ENCODE results near the gene GRK5.

The GRK5 gene

DNA sequence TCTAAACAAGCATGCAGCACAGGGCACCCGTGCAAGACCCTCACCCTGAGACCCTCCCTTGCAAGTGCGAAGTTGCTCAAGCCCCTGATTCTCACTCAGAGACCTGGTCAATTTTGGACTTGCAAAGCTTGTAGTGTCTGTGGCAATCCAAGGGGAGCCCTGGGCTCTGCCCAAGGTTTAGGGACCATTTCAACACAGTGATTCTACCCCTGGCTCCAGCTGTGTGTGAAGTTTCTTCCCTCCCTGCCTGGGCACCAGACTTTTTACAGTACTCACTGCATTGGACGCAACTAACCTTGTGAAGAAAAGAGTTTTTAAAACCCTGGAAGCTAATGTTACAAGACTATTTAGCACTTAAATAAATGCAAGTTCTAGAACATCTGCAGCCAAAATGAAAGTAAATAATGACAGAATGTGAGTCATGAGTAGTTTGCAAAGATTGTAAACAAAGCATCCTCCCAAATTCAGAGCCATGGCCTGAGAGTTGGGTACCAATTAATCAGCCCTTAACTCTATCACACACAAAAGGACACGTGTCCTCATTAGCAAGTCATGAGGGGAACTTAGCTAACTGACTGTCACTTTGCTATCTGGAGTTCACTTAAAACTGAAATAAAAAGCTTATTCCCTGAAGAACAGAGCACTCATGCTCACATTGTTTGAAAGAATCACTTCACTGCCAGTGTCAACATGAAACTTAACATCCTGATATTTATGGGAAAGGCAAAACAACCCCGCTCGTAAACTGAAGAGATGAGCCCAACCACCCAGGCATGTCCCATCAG, 287.1 kb downstream of the GRK5 start:
- H3K27me3 ChIP-seq (ENCODE audit: control insufficient read depth, insufficient read depth, low read length) = peaks cover 12% of the 10 kb centered on the region
- H3K9me3 ChIP-seq (ENCODE audit: control insufficient read depth, low read depth, low read length) = no peaks in the 10 kb centered on the region
- no peaks in the 10 kb centered on the region for H3K36me3 ChIP-seq (ENCODE audit: control insufficient read depth, low read depth, low read length)
- H3K9ac ChIP-seq (ENCODE audit: low read length) = no peak overlapping the region
- H3K27ac ChIP-seq (ENCODE audit: low read length) = no peak overlapping the region
- H3K4me1 ChIP-seq (ENCODE audit: control insufficient read depth, low read depth, low read length) = peaks cover 3% of the 10 kb centered on the region
- H3K4me3 ChIP-seq (ENCODE audit: low read length) = no peak overlapping the region

DNA sequence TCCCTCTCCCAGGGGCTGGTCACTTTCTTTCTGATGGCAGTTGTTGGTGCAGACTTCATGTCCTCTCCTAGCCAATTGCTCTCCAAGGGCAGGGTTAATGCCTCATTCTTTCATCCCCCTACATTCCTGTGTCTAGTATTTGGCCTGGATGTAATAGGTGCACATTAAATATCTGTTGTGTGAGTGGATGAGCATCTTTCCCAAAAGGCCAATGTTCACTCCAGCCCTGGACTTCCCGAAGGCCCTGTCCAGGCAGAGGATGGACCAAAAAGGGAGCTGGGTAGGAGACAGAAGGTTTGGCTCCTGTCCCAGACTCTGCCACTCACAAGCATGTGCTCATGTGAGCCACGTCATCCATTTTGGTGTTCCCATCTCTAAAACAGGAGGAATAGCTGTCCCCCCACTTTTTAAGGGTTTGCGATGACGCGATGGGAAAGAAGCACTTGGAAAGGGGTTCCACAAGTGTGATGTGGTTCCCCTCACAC, 287.7 kb downstream of the GRK5 start:
- Histone ChIP-seq H3K27me3 (ENCODE audit: control insufficient read depth, insufficient read depth, low read length) (peaks cover 12% of the 10 kb centered on the region), H3K4me3 (ENCODE audit: low read length) (no peak overlapping the region), H3K4me1 (ENCODE audit: control insufficient read depth, low read depth, low read length) (peaks cover 3% of the 10 kb centered on the region), H3K36me3 (ENCODE audit: control insufficient read depth, low read depth, low read length) (no peaks in the 10 kb centered on the region), H3K9me3 (ENCODE audit: control insufficient read depth, low read depth, low read length) (no peaks in the 10 kb centered on the region), H3K9ac (ENCODE audit: low read length) (no peak overlapping the region), H3K27ac (ENCODE audit: low read length) (no peak overlapping the region)

DNA sequence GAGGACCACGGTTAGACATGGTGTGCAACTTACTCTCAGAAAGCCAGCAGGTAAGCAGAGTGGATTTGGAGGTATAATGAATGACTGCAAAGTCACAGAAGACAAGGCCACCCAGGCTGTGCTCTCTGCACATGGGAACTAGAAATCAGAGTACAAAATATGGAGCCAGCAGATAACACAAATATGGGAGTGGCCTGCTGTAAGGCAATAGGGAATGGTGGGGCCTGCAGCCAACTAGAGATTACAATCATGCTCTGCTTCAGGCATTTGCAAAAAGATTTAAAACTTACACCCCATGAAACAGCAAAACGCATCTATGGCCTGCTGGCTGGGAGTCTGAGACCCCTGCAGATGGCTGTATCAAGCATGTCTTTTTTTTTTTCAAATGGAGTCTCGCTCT, 288.2 kb downstream of the GRK5 start:
- Histone ChIP-seq H3K36me3 (ENCODE audit: control insufficient read depth, low read depth, low read length) (no peaks in the 10 kb centered on the region), H3K27ac (ENCODE audit: low read length) (no peak overlapping the region)

DNA sequence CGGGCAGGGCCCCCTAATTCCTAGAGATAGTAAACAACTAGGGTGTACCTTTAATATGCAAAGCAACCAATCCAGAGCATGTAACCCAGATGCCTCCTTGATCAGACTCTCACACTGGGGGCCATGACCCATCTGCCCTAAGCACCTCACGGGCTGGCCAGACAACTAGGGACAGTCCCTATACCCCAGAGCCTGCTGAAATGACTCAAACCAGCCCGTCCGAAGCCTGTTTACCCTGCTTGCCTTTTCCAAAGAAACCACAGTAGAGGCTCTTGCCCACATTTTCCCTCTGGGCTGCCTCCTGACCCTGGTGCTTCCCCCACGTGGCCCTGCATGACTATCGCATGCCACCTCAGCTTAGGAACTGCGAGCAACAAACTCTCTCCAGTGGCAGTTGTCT, 288.9 kb downstream of the GRK5 start:
- Histone ChIP-seq H3K9ac (ENCODE audit: low read length) (no peak overlapping the region), H3K27ac (ENCODE audit: low read length) (no peak overlapping the region), H3K4me1 (ENCODE audit: control insufficient read depth, low read depth, low read length) (peaks cover 3% of the 10 kb centered on the region)

More for the DNA sequence above, 288.2 kb downstream of the GRK5 start:
- no peaks in the 10 kb centered on the region for H3K9me3 ChIP-seq (ENCODE audit: control insufficient read depth, low read depth, low read length)
- no peak overlapping the region for H3K4me3 ChIP-seq (ENCODE audit: low read length)
- peaks cover 12% of the 10 kb centered on the region for H3K27me3 ChIP-seq (ENCODE audit: control insufficient read depth, insufficient read depth, low read length)
- H3K9ac ChIP-seq (ENCODE audit: low read length) = no peak overlapping the region
- H3K4me1 ChIP-seq (ENCODE audit: control insufficient read depth, low read depth, low read length) = peaks cover 3% of the 10 kb centered on the region

DNA sequence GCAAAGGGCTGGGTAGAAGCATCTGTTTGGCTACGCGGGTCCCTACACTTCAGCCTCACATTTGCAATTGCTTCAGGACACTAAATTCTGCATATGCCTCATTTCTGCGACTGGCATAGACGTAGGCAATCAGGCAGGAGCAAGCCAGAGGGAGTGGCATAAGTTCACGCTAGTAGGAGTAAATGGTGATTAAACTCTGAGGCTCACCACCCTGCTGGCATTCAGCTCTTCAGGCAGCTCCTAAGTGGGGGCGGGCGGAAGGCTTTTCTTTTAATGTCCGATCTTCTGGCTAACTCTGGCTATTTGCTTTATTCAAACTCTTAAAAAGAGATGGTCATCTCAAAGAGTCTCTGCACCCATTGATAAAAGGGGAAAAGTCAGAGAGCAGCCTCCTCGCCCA, 289.9 kb downstream of the GRK5 start:
- H3K27ac ChIP-seq (ENCODE audit: low read length) = no peak overlapping the region
- peaks cover 12% of the 10 kb centered on the region for H3K27me3 ChIP-seq (ENCODE audit: control insufficient read depth, insufficient read depth, low read length)
- no peaks in the 10 kb centered on the region for H3K9me3 ChIP-seq (ENCODE audit: control insufficient read depth, low read depth, low read length)
- no peaks in the 10 kb centered on the region for H3K36me3 ChIP-seq (ENCODE audit: control insufficient read depth, low read depth, low read length)
- no peak overlapping the region for H3K9ac ChIP-seq (ENCODE audit: low read length)
- H3K4me3 ChIP-seq (ENCODE audit: low read length) = no peak overlapping the region
- H3K4me1 ChIP-seq (ENCODE audit: control insufficient read depth, low read depth, low read length) = peaks cover 3% of the 10 kb centered on the region

More for the DNA sequence above, 288.9 kb downstream of the GRK5 start:
- Histone ChIP-seq H3K9me3 (ENCODE audit: control insufficient read depth, low read depth, low read length) (no peaks in the 10 kb centered on the region), H3K27me3 (ENCODE audit: control insufficient read depth, insufficient read depth, low read length) (peaks cover 12% of the 10 kb centered on the region), H3K36me3 (ENCODE audit: control insufficient read depth, low read depth, low read length) (no peaks in the 10 kb centered on the region), H3K4me3 (ENCODE audit: low read length) (no peak overlapping the region)

DNA sequence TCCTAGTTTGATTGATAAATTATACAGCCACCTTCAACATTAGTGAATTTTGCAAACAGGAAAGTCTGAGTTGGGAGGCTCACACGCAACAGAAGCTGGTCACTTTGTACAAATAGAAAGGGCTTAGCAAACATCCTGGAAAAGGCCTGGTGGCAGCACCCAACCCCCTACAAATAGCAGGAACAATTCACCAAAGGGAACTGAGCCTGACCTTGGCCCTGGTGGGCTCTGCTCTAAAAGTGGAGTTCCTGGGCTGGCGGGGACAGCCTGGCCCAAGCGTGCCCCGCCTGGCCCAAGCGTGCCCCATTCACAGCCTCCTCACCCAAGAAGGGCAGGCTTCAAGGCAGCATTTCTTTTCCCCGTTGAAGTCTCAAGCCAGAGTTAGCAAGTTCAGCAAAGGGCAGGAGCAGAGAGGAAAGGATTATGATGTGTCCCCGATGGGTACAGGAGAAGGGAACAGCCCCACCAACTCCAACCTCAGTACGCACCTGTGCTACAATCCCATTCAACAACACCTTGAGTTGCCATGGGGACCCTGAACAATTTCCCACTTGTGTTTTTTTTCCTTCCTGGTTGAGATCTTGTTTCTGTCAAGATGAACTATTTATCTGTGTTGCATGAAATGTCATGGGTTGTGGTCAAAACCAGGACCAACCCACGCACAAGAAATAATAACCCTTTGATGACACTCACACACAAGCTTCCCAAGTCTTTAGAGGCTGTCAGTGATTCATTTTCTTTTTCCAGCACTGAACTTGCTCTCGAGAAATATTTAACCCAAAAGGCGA, 291.7 kb downstream of the GRK5 start:
- H3K4me1 ChIP-seq (ENCODE audit: control insufficient read depth, low read depth, low read length) = peaks cover 3% of the 10 kb centered on the region

DNA sequence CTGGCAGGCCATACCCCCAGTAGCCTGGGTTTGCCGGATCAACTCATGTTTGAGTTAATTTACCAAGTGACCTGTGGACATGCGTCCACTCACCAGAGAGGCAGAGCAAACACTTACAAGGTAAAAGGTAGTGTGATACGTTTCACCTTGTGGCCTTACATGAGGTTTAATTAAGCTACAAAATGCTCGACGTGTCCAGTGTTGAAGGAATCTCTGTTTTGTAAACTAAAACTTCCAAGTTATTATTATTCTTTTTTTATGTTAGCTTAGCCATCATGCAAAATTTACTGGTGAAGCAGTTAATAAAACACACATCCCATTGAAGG, 292.3 kb downstream of the GRK5 start:
- Histone ChIP-seq H3K9me3 (ENCODE audit: control insufficient read depth, low read depth, low read length) (no peaks in the 10 kb centered on the region), H3K4me3 (ENCODE audit: low read length) (no peak overlapping the region), H3K27ac (ENCODE audit: low read length) (no peak overlapping the region), H3K27me3 (ENCODE audit: control insufficient read depth, insufficient read depth, low read length) (peaks cover 7% of the 10 kb centered on the region), H3K36me3 (ENCODE audit: control insufficient read depth, low read depth, low read length) (no peaks in the 10 kb centered on the region), H3K9ac (ENCODE audit: low read length) (no peak overlapping the region), H3K4me1 (ENCODE audit: control insufficient read depth, low read depth, low read length) (peaks cover 3% of the 10 kb centered on the region)

More for the DNA sequence above, 291.7 kb downstream of the GRK5 start:
- Histone ChIP-seq H3K9ac (ENCODE audit: low read length) (no peak overlapping the region), H3K36me3 (ENCODE audit: control insufficient read depth, low read depth, low read length) (no peaks in the 10 kb centered on the region), H3K9me3 (ENCODE audit: control insufficient read depth, low read depth, low read length) (no peaks in the 10 kb centered on the region), H3K27me3 (ENCODE audit: control insufficient read depth, insufficient read depth, low read length) (peaks cover 12% of the 10 kb centered on the region), H3K27ac (ENCODE audit: low read length) (no peak overlapping the region), H3K4me3 (ENCODE audit: low read length) (no peak overlapping the region)

DNA sequence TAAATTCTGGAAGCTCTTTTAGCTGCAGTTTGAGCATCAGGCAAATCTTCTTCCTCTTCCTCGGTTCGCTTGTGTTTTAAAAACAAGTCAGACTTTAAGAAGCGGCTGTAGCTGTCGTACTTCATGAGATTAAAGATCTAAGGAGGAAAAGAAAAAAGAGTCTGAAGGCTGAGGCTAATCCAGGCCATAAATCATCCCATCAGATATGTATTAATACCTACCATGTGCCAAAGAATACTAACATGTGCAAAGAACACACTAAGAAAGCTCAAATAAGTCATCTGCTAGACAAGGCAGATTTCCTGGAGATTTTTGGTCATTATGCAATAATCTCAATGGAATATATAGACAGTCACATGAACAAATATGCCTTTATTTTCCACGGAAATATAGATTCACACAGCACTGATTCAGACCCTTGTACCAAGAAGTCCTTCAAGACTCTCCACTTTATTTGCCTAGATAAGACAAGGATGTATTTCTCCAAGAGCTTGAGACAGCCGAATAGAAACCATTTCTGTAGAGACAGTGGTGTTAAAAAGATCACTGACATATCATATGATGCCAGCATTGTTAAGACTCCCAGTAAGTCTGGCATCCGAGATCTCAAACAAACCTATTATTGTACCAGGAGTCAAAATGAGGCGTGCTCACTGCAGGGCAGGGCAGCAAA, 292.9 kb downstream of the GRK5 start:
- H3K4me3 ChIP-seq (ENCODE audit: low read length) = no peak overlapping the region
- no peak overlapping the region for H3K27ac ChIP-seq (ENCODE audit: low read length)
- H3K4me1 ChIP-seq (ENCODE audit: control insufficient read depth, low read depth, low read length) = peaks cover 3% of the 10 kb centered on the region
- H3K36me3 ChIP-seq (ENCODE audit: control insufficient read depth, low read depth, low read length) = no peaks in the 10 kb centered on the region
- no peaks in the 10 kb centered on the region for H3K9me3 ChIP-seq (ENCODE audit: control insufficient read depth, low read depth, low read length)
- H3K27me3 ChIP-seq (ENCODE audit: control insufficient read depth, insufficient read depth, low read length) = peaks cover under 1% of the 10 kb centered on the region
- H3K9ac ChIP-seq (ENCODE audit: low read length) = no peak overlapping the region

DNA sequence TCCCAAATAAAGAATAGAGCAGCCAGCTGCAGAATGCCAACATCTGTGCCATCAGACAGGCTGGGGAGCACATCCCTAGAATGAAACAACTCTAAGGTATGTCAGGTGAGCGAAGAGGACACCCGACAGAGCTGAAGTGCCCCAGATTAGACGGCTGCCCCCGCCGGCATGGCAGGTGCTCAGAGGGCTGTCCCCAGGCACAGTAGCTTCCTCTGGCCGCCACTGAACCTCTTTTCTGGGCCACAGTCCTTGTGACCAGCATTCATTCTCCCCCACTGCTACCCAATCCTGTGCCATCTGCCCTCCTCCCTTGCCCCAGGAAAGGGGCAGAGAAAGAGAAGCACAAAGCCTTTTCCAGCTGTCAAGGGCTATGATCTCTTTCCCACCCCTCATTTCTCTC, 293.4 kb downstream of the GRK5 start:
- Histone ChIP-seq H3K36me3 (ENCODE audit: control insufficient read depth, low read depth, low read length) (no peaks in the 10 kb centered on the region), H3K9me3 (ENCODE audit: control insufficient read depth, low read depth, low read length) (no peaks in the 10 kb centered on the region), H3K9ac (ENCODE audit: low read length) (no peak overlapping the region), H3K27ac (ENCODE audit: low read length) (no peak overlapping the region), H3K4me3 (ENCODE audit: low read length) (no peak overlapping the region), H3K4me1 (ENCODE audit: control insufficient read depth, low read depth, low read length) (peaks cover 3% of the 10 kb centered on the region), H3K27me3 (ENCODE audit: control insufficient read depth, insufficient read depth, low read length) (no peaks in the 10 kb centered on the region)

DNA sequence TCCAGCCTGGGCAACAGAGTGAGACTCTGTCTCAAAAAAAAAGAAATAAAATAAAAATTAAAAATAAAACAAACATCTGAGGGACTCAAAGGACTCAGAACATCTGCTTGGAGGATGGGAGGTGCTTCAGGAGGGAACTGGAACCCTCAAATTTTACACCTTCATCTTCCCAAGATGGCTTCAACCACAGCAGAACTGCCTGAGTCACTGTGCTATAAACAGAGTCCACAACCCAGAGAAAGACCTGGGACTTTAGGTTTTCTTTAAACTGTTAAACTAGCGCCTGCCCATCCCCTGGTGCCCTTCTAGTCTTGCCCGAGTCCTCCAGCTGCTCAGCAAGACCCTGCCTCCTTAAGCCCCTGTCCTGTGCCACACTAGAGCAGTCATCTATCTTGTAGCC, 294.3 kb downstream of the GRK5 start:
- no peak overlapping the region for H3K27ac ChIP-seq (ENCODE audit: low read length)
- no peaks in the 10 kb centered on the region for H3K27me3 ChIP-seq (ENCODE audit: control insufficient read depth, insufficient read depth, low read length)
- no peaks in the 10 kb centered on the region for H3K9me3 ChIP-seq (ENCODE audit: control insufficient read depth, low read depth, low read length)
- no peak overlapping the region for H3K9ac ChIP-seq (ENCODE audit: low read length)
- no peak overlapping the region for H3K4me3 ChIP-seq (ENCODE audit: low read length)
- H3K4me1 ChIP-seq (ENCODE audit: control insufficient read depth, low read depth, low read length) = no peaks in the 10 kb centered on the region
- H3K36me3 ChIP-seq (ENCODE audit: control insufficient read depth, low read depth, low read length) = no peaks in the 10 kb centered on the region

DNA sequence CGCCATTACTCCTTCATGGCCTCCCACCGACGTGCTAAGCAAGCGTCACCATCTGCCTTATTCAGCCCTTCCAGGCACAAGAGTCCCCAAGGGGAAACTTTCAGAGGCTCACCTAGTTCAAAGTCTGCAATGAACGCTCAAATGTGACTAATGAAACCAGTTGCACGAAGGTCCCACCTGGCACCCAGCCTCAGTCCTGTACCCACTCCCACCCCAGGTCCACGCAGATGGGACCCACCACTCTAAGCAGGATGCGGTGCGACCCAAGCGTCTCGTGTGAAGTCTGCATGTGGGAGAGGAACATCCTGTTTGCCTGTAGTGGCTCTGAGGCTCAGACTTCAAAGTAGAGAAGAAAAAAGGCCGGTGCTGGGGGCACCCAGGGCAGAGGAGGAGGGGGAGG, 294.8 kb downstream of the GRK5 start:
- H3K9me3 ChIP-seq (ENCODE audit: control insufficient read depth, low read depth, low read length) = no peaks in the 10 kb centered on the region
- no peaks in the 10 kb centered on the region for H3K36me3 ChIP-seq (ENCODE audit: control insufficient read depth, low read depth, low read length)
- H3K4me1 ChIP-seq (ENCODE audit: control insufficient read depth, low read depth, low read length) = no peaks in the 10 kb centered on the region
- no peak overlapping the region for H3K9ac ChIP-seq (ENCODE audit: low read length)
- no peak overlapping the region for H3K4me3 ChIP-seq (ENCODE audit: low read length)
- no peaks in the 10 kb centered on the region for H3K27me3 ChIP-seq (ENCODE audit: control insufficient read depth, insufficient read depth, low read length)
- H3K27ac ChIP-seq (ENCODE audit: low read length) = no peak overlapping the region
